Tibial nerve (tissue), 4 donors: ENCODE results near the gene PRKAA2. TPM values are rescaled to one million over a fixed set of nuclear protein-coding genes. Genes with fewer than 3 reads are reported as not detected.

ENCODE experiments used
- DNase-seq, 2 donors: peaks; one replicate each; pipeline ENCODE4 v3.0.0-alpha.2; 2019; ENCODE audit warnings: low spot score in 2 of 2
- H3K27ac ChIP-seq, 4 donors: fragments of 200-600 bp; sonication (generic) in 3 of 4; one replicate each; pipeline ENCODE4 v1.5.1; 2017 to 2019; ENCODE audit warnings: mild to moderate bottlenecking in 1 of 4
- H3K27me3 ChIP-seq, 2 donors: fragments of 200-600 bp; sonication (generic) in 1 of 2; one replicate each; pipeline versions ENCODE4 v1.5.1 to v1.6.0; 2017 to 2019
- H3K36me3 ChIP-seq, 3 donors: fragments of 200-600 bp; sonication (generic); one replicate each; pipeline ENCODE4 v1.5.1; 2018 to 2019
- H3K4me1 ChIP-seq, 4 donors: fragments of 200-600 bp; sonication (generic) in 3 of 4; one replicate each; pipeline ENCODE4 v1.5.1; 2017 to 2019
- H3K4me3 ChIP-seq, 4 donors: fragments of 200-600 bp; sonication (generic) in 3 of 4; one replicate each; pipeline ENCODE4 v1.5.1; 2017 to 2019; ENCODE audit warnings: mild to moderate bottlenecking in 1 of 4, moderate library complexity in 1 of 4
- H3K9me3 ChIP-seq, 4 donors: fragments of 200-600 bp; sonication (generic) in 3 of 4; one replicate each; pipeline ENCODE4 v1.5.1; 2017 to 2019
- EP300 ChIP-seq, 2 donors: sonication (generic); formaldehyde crosslinking; IDR thresholded peaks; one replicate each; pipeline ENCODE4 v1.6.1; 2017; ENCODE audit warnings: antibody characterized with exemption in 2 of 2, mild to moderate bottlenecking in 1 of 2
- POLR2A ChIP-seq, 2 donors: fragments of 450-650 bp; IDR thresholded peaks; one replicate each; pipeline ENCODE4 v1.6.1; 2017; ENCODE audit warnings: antibody characterized with exemption in 2 of 2, mild to moderate bottlenecking in 2 of 2, moderate library complexity in 2 of 2
- WGBS, 2 donors: methylation state at CpG; one replicate each; pipeline ENCODE4 v1.1.5; 2018; 5-methylcytosine and 5-hydroxymethylcytosine counted together
- total RNA-seq, 4 donors: library from RNA; depleted of rRNA; stranded (reverse); fragments of >200 nt; gene quantifications; one replicate each; pipeline ENCODE4 v1.1.0, GENCODE V29; 2016
- TF ChIP-seq, protein P1 (sequence below), 5 experiments: fragments of 200-600 bp in 3 of 5; fragments of 450-650 bp in 2 of 5; sonication (generic) in 3 of 5; IDR thresholded peaks; one replicate each; pipeline ENCODE4 v1.5.1; 2016 to 2019; ENCODE audit warnings: antibody characterized with exemption in 5 of 5, mild to moderate bottlenecking in 3 of 5, moderate library complexity in 2 of 5

The PRKAA2 gene
- total RNA-seq, 4 donors from 2014 or later, result 7.8 to 11.6 (median 10.2) TPM

DNA sequence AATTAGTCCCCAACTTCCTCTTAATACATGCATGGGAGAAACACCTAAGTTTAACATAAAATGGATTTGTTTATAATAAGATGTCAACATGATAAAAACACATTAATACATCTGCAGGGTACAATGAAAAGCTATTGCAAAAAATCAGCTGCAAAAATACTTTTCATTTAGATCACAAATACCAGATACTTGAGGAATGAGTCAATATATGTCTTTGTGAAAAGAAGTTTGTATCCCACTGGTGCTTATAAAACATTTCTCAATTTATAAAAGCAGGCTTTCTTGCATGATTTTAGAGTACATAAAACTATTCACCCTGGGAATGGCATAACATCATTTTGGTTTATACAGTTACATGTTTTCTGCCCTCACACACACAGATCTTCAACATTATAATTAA is 18.6 kb upstream of the PRKAA2 start:
- Histone ChIP-seq H3K4me3 (no peak overlapping the region), H3K4me1 (peaks cover 0 to 20% (median 0%) of the 10 kb centered on the region in 4 donors), H3K36me3 (no peaks in the 10 kb centered on the region), H3K27me3 (no peaks in the 10 kb centered on the region), H3K27ac (no peak overlapping the region), H3K9me3 (no peaks in the 10 kb centered on the region)
- DNase-seq, result no peak
- TF ChIP-seq, protein P1, sequence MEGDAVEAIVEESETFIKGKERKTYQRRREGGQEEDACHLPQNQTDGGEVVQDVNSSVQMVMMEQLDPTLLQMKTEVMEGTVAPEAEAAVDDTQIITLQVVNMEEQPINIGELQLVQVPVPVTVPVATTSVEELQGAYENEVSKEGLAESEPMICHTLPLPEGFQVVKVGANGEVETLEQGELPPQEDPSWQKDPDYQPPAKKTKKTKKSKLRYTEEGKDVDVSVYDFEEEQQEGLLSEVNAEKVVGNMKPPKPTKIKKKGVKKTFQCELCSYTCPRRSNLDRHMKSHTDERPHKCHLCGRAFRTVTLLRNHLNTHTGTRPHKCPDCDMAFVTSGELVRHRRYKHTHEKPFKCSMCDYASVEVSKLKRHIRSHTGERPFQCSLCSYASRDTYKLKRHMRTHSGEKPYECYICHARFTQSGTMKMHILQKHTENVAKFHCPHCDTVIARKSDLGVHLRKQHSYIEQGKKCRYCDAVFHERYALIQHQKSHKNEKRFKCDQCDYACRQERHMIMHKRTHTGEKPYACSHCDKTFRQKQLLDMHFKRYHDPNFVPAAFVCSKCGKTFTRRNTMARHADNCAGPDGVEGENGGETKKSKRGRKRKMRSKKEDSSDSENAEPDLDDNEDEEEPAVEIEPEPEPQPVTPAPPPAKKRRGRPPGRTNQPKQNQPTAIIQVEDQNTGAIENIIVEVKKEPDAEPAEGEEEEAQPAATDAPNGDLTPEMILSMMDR (IDR thresholded peaks at IDR 0.05), result no peak
- no peak for TF ChIP-seq EP300 (IDR thresholded peaks at IDR 0.05)
- TF ChIP-seq POLR2A (IDR thresholded peaks at IDR 0.05), result no peak

DNA sequence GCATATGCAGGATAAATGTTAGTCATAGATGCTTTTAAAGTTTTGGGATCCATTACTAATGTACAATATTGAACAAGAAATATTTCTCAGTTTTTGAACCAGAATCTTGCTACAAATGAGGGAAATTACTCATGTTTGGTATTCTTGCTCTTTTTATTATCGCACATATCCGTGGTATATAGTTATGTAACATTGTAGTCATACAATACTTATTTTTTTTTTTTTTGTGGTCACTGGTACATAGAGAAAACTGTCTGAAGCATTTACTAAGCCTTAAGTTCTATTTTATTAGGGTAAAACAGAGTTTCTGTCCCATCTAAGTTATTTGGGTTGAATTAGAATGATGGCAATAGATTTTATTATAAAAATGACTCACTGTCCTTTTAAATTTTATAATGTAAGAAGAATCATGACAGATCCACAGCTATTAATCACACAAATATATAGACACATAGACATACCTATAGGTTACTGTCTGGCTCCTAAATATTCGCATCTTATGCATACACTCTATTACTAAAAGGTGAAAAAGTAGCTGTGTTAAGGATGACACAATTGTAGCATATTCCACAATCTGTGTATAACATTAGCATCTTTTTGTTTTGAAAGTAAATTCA is 18.0 kb upstream of the PRKAA2 start:
- Histone ChIP-seq H3K36me3 (no peaks in the 10 kb centered on the region), H3K27ac (no peak overlapping the region), H3K27me3 (no peaks in the 10 kb centered on the region), H3K9me3 (no peaks in the 10 kb centered on the region), H3K4me3 (no peak overlapping the region), H3K4me1 (peaks cover 0 to 20% (median 0%) of the 10 kb centered on the region in 4 donors)
- DNase-seq, result no peak
- TF ChIP-seq POLR2A (IDR thresholded peaks at IDR 0.05), result no peak
- TF ChIP-seq, protein P1 (IDR thresholded peaks at IDR 0.05), result no peak
- TF ChIP-seq EP300 (IDR thresholded peaks at IDR 0.05), result no peak
- 66 to 73% methylated on average over 3 of the region's 3 CpGs for WGBS, 2 donors

DNA sequence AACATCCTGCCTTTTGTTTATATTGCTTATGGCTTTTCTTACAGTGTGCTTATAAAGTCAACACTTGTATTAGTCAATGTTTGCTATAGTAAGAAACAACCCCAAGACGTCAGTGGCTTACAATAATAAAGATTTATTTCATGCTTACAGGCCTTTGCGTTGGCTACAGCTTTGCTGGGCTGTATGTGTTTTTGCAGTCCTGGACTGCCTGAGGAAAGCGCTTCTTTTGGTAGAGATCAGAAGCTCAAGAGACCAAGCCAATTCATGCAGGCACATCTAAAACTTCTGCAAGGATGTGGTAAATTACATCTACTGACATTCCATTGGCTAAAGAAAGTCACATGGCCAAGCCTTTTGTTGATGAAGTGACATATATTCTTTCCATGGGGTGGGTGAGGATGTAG is 17.5 kb upstream of the PRKAA2 start:
- no peak overlapping the region for H3K27ac ChIP-seq
- H3K4me3 ChIP-seq, result no peak overlapping the region
- DNase-seq, result no peak
- TF ChIP-seq, protein P1 (IDR thresholded peaks at IDR 0.05), result no peak
- no peak for TF ChIP-seq EP300 (IDR thresholded peaks at IDR 0.05)
- TF ChIP-seq POLR2A (IDR thresholded peaks at IDR 0.05), result no peak
- H3K9me3 ChIP-seq, result no peaks in the 10 kb centered on the region
- peaks cover 0 to 20% (median 0%) of the 10 kb centered on the region in 4 donors for H3K4me1 ChIP-seq
- H3K27me3 ChIP-seq, result no peaks in the 10 kb centered on the region
- no peaks in the 10 kb centered on the region for H3K36me3 ChIP-seq
- 80 to 84% methylated on average over 3 of the region's 3 CpGs for WGBS, 2 donors

DNA sequence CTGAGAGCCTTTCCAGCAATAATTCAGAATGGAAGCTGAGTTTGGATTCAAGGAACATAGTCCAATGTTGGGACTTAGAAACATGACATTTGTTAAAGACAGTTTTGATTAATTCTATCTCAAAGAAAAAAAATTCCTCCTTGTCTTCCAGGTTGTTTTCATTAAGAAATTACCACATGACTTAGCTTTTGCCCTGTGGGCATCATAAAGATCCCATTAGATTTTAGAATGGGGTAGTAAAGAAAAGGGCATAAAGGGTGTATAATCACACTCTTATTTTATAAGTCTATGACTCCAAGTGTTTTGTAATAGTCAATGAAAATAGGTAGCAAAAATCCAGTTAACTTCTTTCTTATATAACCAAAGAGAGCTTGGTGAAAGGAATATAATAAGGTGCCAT is 14.3 kb upstream of the PRKAA2 start:
- DNase-seq, result no peak
- H3K4me3 ChIP-seq, result no peak overlapping the region
- TF ChIP-seq POLR2A (IDR thresholded peaks at IDR 0.05), result no peak
- TF ChIP-seq, protein P1 (IDR thresholded peaks at IDR 0.05), result no peak
- H3K27ac ChIP-seq, result no peak overlapping the region
- H3K9me3 ChIP-seq, result no peaks in the 10 kb centered on the region
- H3K4me1 ChIP-seq, result peaks cover 0 to 13% (median 0%) of the 10 kb centered on the region in 4 donors
- no peaks in the 10 kb centered on the region for H3K27me3 ChIP-seq
- no peaks in the 10 kb centered on the region for H3K36me3 ChIP-seq

DNA sequence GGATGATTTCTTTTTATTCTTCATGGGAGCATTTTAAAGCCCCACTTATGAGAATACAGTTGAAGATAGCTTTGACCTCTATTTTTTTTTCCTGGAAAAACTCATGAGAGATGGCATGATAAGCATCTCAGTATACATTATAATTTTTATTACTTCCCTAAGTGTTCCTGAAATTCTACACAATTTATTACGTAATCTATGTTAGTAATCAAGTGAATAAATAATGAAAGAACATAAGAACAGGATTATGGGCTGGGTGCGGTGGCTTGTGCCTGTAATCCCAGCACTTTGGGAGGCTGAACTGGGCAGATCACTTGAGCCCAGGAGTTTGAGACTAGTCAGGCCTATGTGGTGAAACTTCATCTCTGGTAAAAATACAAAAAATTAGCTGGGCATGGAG is 13.2 kb upstream of the PRKAA2 start:
- no peaks in the 10 kb centered on the region for H3K9me3 ChIP-seq
- H3K4me1 ChIP-seq, result peaks cover 0 to 2% (median 0%) of the 10 kb centered on the region in 4 donors
- H3K36me3 ChIP-seq, result no peaks in the 10 kb centered on the region
- H3K27ac ChIP-seq, result no peak overlapping the region
- H3K27me3 ChIP-seq, result no peaks in the 10 kb centered on the region
- no peak overlapping the region for H3K4me3 ChIP-seq
- TF ChIP-seq EP300 (IDR thresholded peaks at IDR 0.05) (no peak), POLR2A (IDR thresholded peaks at IDR 0.05) (no peak)
- TF ChIP-seq, protein P1 (IDR thresholded peaks at IDR 0.05), result no peak
- WGBS, 2 donors, result 89 to 91% methylated on average over 2 of the region's 2 CpGs
- no peak for DNase-seq
